Keratinocyte (primary cell): Measurements from ENCODE around the gene SLC5A5. TPM values are rescaled to one million over a fixed set of nuclear protein-coding genes. Genes with fewer than 3 reads are reported as not detected.

Experiments used
- DNase-seq: peaks from one replicate; pipeline ENCODE4 v3.0.0-alpha.2; 2011; ENCODE audit warnings: low read depth, missing footprints, low spot score
- FAIRE-seq: peaks from 2 replicates; lab custom pipeline; 2011; peaks lifted over from hg19 to GRCh38; lab: Jason Lieb, UNC
- H2AFZ ChIP-seq: 2 replicates; pipeline ENCODE4 v1.6.0; 2012; ENCODE audit warnings: low read length, control low read depth, inconsistent platforms; ENCODE audit not compliant: control insufficient read depth
- H3K27ac ChIP-seq: 2 replicates; pipeline ENCODE4 v1.5.1; 2011; ENCODE audit warnings: low read length; ENCODE audit not compliant: control insufficient read depth, insufficient read depth
- H3K27me3 ChIP-seq: 3 replicates; pipeline ENCODE4 v1.6.0; 2011; ENCODE audit warnings: low read length; ENCODE audit not compliant: control insufficient read depth, insufficient read depth; ENCODE audit errors: extremely low read depth
- H3K36me3 ChIP-seq, 2 experiments: 2 replicates in 1 of 2; 3 replicates in 1 of 2; pipeline ENCODE4 v1.5.1; 2011; ENCODE audit warnings: low read length in 2 of 2, mild to moderate bottlenecking in 1 of 2; ENCODE audit not compliant: control insufficient read depth in 2 of 2, insufficient read depth in 2 of 2; ENCODE audit errors: extremely low read depth in 1 of 2
- H3K4me1 ChIP-seq: 3 replicates; pipeline ENCODE4 v1.5.1; 2011; ENCODE audit warnings: low read length; ENCODE audit not compliant: control insufficient read depth, insufficient read depth; ENCODE audit errors: extremely low read depth
- H3K4me2 ChIP-seq: 3 replicates; pipeline ENCODE4 v1.6.0; 2011; ENCODE audit warnings: low read depth, low read length; ENCODE audit not compliant: control insufficient read depth, insufficient read depth; ENCODE audit errors: extremely low read depth
- H3K4me3 ChIP-seq, 3 experiments: fragments of 200-600 bp in 1 of 3; sonication (generic) in 1 of 3; 2 replicates in 2 of 3; 3 replicates in 1 of 3; pipeline ENCODE4 v1.5.1; 2011 to 2016; ENCODE audit warnings: low read length in 3 of 3, mild to moderate bottlenecking in 3 of 3, control low read depth in 2 of 3, inconsistent platforms in 1 of 3, low read depth in 1 of 3, mixed read lengths in 1 of 3, mixed run types in 1 of 3, moderate library complexity in 1 of 3; ENCODE audit not compliant: control insufficient read depth in 2 of 3, insufficient read depth in 2 of 3; ENCODE audit errors: extremely low read depth in 1 of 3
- H3K79me2 ChIP-seq: 2 replicates; pipeline ENCODE4 v1.6.0; 2012; ENCODE audit warnings: low read length; ENCODE audit not compliant: control insufficient read depth, insufficient read depth
- H3K9ac ChIP-seq: 3 replicates; pipeline ENCODE4 v1.6.0; 2011; ENCODE audit warnings: low read length; ENCODE audit not compliant: control insufficient read depth, insufficient read depth; ENCODE audit errors: extremely low read depth
- H3K9me1 ChIP-seq: 3 replicates; pipeline ENCODE4 v1.6.0; 2011; ENCODE audit warnings: low read length; ENCODE audit not compliant: control insufficient read depth, insufficient read depth; ENCODE audit errors: extremely low read depth
- H3K9me3 ChIP-seq: 2 replicates; pipeline ENCODE4 v1.5.1; 2012; ENCODE audit warnings: low read depth, low read length; ENCODE audit not compliant: control insufficient read depth
- H4K20me1 ChIP-seq: 3 replicates; pipeline ENCODE4 v1.6.0; 2011; ENCODE audit warnings: low read length; ENCODE audit not compliant: control insufficient read depth, insufficient read depth; ENCODE audit errors: extremely low read depth
- CTCF ChIP-seq, 3 experiments: IDR thresholded peaks in 1 of 3; conservative IDR thresholded peaks in 1 of 3; optimal IDR thresholded peaks in 1 of 3; 2 replicates in 2 of 3; 3 replicates in 1 of 3; pipeline versions ENCODE3 to v1.5.1; 2011; ENCODE audit warnings: low read length in 3 of 3, mild to moderate bottlenecking in 3 of 3, moderate library complexity in 2 of 3, control low read depth in 1 of 3, inconsistent platforms in 1 of 3; ENCODE audit not compliant: insufficient read depth in 2 of 3; ENCODE audit errors: extremely low read depth in 1 of 3
- EZH2 ChIP-seq: IDR thresholded peaks from one replicate; pipeline ENCODE4 v1.6.1; 2012; ENCODE audit warnings: inconsistent platforms, mild to moderate bottlenecking, low read length, moderate library complexity
- dilution Hi-C: fragments of 300-500 bp; cut with MboI; formaldehyde crosslinking; loops from one replicate; pipeline ENCODE4 v1.7.0; 2020; ENCODE audit warnings: low sequenced_read_pairs; ENCODE audit not compliant: extremely low pct_ligation_motif_present
- polyA plus RNA-seq, 5 experiments: library from polyadenylated mRNA; depleted of rRNA in 3 of 5; stranded (reverse) in 3 of 5; stranded (forward) in 1 of 5; unstranded in 1 of 5; fragments of >200 nt; gene quantifications; 1 replicate in 1 of 5; 2 replicates in 3 of 5; 3 replicates in 1 of 5; pipeline versions ENCODE4 v1.2.1 to v1.2.3, GENCODE V29; 2011 to 2012; ENCODE audit warnings: missing spikeins in 2 of 5, low read depth in 1 of 5, low replicate concordance in 1 of 5

The SLC5A5 gene
- polyA plus RNA-seq, 1 donor (not counting 4 experiments of a cell fraction or from before 2014, with no cell fraction given): not detected

GRCh38 chr19:17920527-17920926 lies 48.8 kb downstream of the SLC5A5 start:
- no peaks in the 10 kb centered on the region for H3K27me3 ChIP-seq
- H3K4me2 ChIP-seq: no peak overlapping the region
- no peaks in the 10 kb centered on the region for H3K36me3 ChIP-seq
- no peak for DNase-seq
- no peaks in the 10 kb centered on the region for H3K79me2 ChIP-seq
- no peak overlapping the region for H2AFZ ChIP-seq
- H3K9ac ChIP-seq: no peak overlapping the region
- peaks cover 6% of the 10 kb centered on the region for H3K4me1 ChIP-seq
- dilution Hi-C loops: no loop called here
- FAIRE-seq: no peak
- H3K4me3 ChIP-seq: no peak overlapping the region
- no peaks in the 10 kb centered on the region for H4K20me1 ChIP-seq
- no peaks in the 10 kb centered on the region for H3K9me3 ChIP-seq
- H3K27ac ChIP-seq: no peak overlapping the region
- TF ChIP-seq EZH2 (no peak), CTCF (optimal IDR thresholded peaks at IDR 0.05 in 1 of 3, IDR thresholded peaks at IDR 0.05 in 1 of 3, conservative IDR thresholded peaks at IDR 0.05 in 1 of 3; ENCODE audit: extremely low read depth in 1 of 3, insufficient read depth in 2 of 3, low read length in 3 of 3) (no peak)
- no peaks in the 10 kb centered on the region for H3K9me1 ChIP-seq

- no peaks in the 10 kb centered on the region for H3K27me3 ChIP-seq
- no peak overlapping the region for H3K4me3 ChIP-seq
- DNase-seq: no peak
- TF ChIP-seq EZH2 (no peak), CTCF (optimal IDR thresholded peaks at IDR 0.05 in 1 of 3, IDR thresholded peaks at IDR 0.05 in 1 of 3, conservative IDR thresholded peaks at IDR 0.05 in 1 of 3; ENCODE audit: extremely low read depth in 1 of 3, insufficient read depth in 2 of 3, low read length in 3 of 3) (no peak)
- H3K27ac ChIP-seq: no peak overlapping the region
- no peak overlapping the region for H2AFZ ChIP-seq
- H3K9ac ChIP-seq: no peak overlapping the region
- no peak for FAIRE-seq
- H3K4me2 ChIP-seq: no peak overlapping the region
- dilution Hi-C loops: no loop called here
- H3K36me3 ChIP-seq: no peaks in the 10 kb centered on the region
- no peaks in the 10 kb centered on the region for H3K9me3 ChIP-seq
- no peaks in the 10 kb centered on the region for H3K79me2 ChIP-seq
- no peaks in the 10 kb centered on the region for H4K20me1 ChIP-seq
- peaks cover 3% of the 10 kb centered on the region for H3K4me1 ChIP-seq
- H3K9me1 ChIP-seq: no peaks in the 10 kb centered on the region
These were observed 50.4 kb downstream of the SLC5A5 start for GRCh38 chr19:17922138-17922537.
